Measurements from ENCODE around the gene IL1B.

IL1B gene

DNA sequence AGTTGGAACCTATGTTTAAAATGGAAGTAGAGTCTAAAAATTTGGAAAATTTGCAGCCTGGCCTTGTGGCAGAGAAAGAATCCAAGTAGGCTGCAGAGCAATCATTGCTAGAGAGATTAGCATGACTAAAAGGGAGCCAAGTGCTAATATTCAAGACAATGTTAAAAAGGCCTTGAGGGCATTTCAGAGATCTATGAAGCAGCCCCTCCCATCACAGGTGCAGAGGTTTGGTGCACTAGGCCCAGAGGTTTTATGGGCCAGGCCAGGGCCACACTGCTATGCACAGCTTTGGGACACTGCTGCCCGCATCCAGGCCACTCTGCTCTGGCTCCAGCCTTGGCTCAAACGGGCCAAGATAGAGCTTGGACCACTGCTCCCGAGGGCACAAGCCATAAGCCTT is 45.6 kb downstream of the IL1B start:
- H3K4me1 ChIP-seq (ENCODE audit: insufficient read depth, poor library complexity, severe bottlenecking), result peaks cover 54% of the 10 kb centered on the region
- H3K36me3 ChIP-seq (ENCODE audit: low read depth), result no peaks in the 10 kb centered on the region
- H3K27me3 ChIP-seq (ENCODE audit: insufficient read depth, poor library complexity, severe bottlenecking), result no peaks in the 10 kb centered on the region
- TF ChIP-seq, protein P1, sequence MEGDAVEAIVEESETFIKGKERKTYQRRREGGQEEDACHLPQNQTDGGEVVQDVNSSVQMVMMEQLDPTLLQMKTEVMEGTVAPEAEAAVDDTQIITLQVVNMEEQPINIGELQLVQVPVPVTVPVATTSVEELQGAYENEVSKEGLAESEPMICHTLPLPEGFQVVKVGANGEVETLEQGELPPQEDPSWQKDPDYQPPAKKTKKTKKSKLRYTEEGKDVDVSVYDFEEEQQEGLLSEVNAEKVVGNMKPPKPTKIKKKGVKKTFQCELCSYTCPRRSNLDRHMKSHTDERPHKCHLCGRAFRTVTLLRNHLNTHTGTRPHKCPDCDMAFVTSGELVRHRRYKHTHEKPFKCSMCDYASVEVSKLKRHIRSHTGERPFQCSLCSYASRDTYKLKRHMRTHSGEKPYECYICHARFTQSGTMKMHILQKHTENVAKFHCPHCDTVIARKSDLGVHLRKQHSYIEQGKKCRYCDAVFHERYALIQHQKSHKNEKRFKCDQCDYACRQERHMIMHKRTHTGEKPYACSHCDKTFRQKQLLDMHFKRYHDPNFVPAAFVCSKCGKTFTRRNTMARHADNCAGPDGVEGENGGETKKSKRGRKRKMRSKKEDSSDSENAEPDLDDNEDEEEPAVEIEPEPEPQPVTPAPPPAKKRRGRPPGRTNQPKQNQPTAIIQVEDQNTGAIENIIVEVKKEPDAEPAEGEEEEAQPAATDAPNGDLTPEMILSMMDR (IDR thresholded peaks at IDR 0.05; ENCODE audit: poor library complexity, severe bottlenecking), result no peak
- ATAC-seq (ENCODE audit: low read depth) (no peak), DNase-seq (ENCODE audit: low spot score) (no peak)
- H3K4me3 ChIP-seq (ENCODE audit: severe bottlenecking), result no peak overlapping the region
- H3K27ac ChIP-seq (ENCODE audit: poor library complexity, severe bottlenecking), result peak overlapping the region; percentile 99
- H3K9me3 ChIP-seq (ENCODE audit: severe bottlenecking), result no peaks in the 10 kb centered on the region

DNA sequence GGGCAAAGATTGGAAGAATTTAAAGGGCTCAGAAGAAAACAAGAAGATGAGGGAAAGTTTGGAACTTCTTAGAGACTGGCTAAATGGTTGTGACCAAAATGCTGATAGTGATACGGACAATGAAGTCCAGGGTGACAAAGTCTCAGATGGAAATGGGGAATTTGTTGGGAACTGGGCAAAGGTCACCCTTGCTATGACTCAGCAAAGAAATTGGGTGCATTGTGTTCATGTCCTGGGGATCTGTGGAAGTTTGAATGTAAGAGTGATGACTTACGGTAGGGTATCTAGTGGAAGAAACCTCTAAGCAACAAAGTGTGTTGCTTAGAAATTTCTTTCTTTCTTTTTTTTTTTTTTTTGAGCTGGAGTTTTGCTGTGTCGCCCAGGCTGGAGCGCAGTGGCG is 46.3 kb downstream of the IL1B start:
- Histone ChIP-seq H3K27me3 (ENCODE audit: insufficient read depth, poor library complexity, severe bottlenecking) (no peaks in the 10 kb centered on the region), H3K4me1 (ENCODE audit: insufficient read depth, poor library complexity, severe bottlenecking) (peaks cover 53% of the 10 kb centered on the region), H3K36me3 (ENCODE audit: low read depth) (no peaks in the 10 kb centered on the region), H3K9me3 (ENCODE audit: severe bottlenecking) (no peaks in the 10 kb centered on the region), H3K4me3 (ENCODE audit: severe bottlenecking) (no peak overlapping the region), H3K27ac (ENCODE audit: poor library complexity, severe bottlenecking) (peak overlapping the region; percentile 99)
- ATAC-seq (ENCODE audit: low read depth) (no peak), DNase-seq (ENCODE audit: low spot score) (no peak)
- TF ChIP-seq, protein P1 (IDR thresholded peaks at IDR 0.05; ENCODE audit: poor library complexity, severe bottlenecking), result no peak

DNA sequence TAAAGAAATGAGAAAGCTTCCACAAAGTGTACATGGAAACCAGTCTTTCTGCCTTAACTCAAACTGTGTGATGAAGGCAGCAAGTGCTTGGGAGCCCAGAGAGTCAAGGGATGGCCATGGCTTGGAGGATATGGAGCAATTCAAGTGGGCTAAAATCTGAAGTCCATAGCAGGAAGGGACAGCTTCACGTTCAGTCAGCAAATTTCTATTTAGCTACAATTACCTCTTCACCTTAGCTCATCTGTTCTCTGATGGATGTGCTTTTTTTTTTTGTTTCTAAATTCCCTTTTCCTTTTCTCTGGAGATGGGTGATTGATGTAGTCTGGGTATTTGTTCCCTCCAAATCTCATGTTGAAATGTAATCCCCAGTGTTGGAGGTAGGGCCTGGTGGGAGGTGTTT is 47.4 kb downstream of the IL1B start:
- peaks cover under 1% of the 10 kb centered on the region; the same call in 1 of the 2 replicates for H3K36me3 ChIP-seq (ENCODE audit: low read depth)
- TF ChIP-seq, protein P1 (IDR thresholded peaks at IDR 0.05; ENCODE audit: poor library complexity, severe bottlenecking), result no peak
- DNase-seq (ENCODE audit: low spot score) (no peak), ATAC-seq (ENCODE audit: low read depth) (no peak)
- no peak overlapping the region for H3K4me3 ChIP-seq (ENCODE audit: severe bottlenecking)
- no peak overlapping the region for H3K27ac ChIP-seq (ENCODE audit: poor library complexity, severe bottlenecking)
- H3K4me1 ChIP-seq (ENCODE audit: insufficient read depth, poor library complexity, severe bottlenecking), result peaks cover 53% of the 10 kb centered on the region
- no peaks in the 10 kb centered on the region for H3K27me3 ChIP-seq (ENCODE audit: insufficient read depth, poor library complexity, severe bottlenecking)
- H3K9me3 ChIP-seq (ENCODE audit: severe bottlenecking), result no peaks in the 10 kb centered on the region

DNA sequence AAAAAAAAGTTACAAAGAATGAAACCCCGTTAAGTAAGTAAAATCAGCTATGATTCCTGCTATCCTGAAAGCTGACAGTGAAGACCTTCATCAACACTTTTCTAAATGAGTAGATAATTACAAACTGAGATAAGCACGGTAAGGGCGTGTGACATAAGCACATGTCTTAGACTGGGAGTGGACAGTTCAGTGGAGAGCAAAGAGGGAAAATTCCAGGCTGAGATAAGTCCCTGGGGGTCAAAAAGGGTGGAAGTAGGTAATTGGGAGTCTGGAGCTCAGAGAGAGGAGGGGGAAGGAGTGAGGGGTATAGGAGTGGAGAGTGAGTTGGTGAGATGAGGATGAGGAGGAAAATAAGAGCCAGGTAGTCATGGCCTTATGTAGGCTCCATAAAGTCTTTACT is 47.9 kb downstream of the IL1B start:
- ATAC-seq (ENCODE audit: low read depth), result no peak
- Histone ChIP-seq H3K9me3 (ENCODE audit: severe bottlenecking) (no peaks in the 10 kb centered on the region), H3K4me1 (ENCODE audit: insufficient read depth, poor library complexity, severe bottlenecking) (peaks cover 47% of the 10 kb centered on the region), H3K36me3 (ENCODE audit: low read depth) (peaks cover 5% of the 10 kb centered on the region), H3K4me3 (ENCODE audit: severe bottlenecking) (no peak overlapping the region), H3K27me3 (ENCODE audit: insufficient read depth, poor library complexity, severe bottlenecking) (no peaks in the 10 kb centered on the region), H3K27ac (ENCODE audit: poor library complexity, severe bottlenecking) (peak overlapping the region; percentile 87)
- TF ChIP-seq, protein P1 (IDR thresholded peaks at IDR 0.05; ENCODE audit: poor library complexity, severe bottlenecking), result no peak
- DNase-seq (ENCODE audit: low spot score), result no peak

DNA sequence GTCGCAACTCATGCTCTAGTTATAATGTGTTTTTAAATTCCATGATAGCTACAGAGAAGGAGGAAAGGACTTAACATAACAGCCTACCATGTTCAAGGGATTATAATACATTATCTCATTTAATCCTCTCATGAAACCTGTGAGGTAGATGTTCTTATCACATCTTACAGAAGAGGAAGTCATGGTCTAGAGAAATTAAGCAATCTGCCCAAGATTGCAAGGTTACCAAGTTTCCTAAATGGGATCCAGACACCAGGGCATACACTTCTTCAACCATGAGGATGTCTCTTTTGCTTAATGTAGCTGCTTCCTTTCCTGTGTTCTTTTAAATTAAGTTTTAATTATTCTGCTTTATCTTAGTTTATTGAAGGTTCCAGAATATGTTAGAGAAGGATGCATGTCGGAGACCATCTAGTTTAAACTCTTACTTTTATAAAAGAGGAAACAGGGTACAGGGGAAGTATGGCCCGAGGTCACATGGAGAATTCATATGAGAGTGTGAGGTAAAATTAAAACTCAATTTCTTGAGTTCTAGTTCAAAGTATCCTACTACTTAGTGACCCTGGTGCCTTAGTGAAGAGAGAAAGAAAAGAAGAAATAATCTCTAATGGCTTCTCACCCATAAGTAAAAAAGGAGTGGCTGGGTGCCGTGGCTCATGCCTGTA is 48.7 kb downstream of the IL1B start:
- no peak for DNase-seq (ENCODE audit: low spot score)
- TF ChIP-seq, protein P1 (IDR thresholded peaks at IDR 0.05; ENCODE audit: poor library complexity, severe bottlenecking), result no peak
- no peak for ATAC-seq (ENCODE audit: low read depth)
- Histone ChIP-seq H3K4me1 (ENCODE audit: insufficient read depth, poor library complexity, severe bottlenecking) (peaks cover 42% of the 10 kb centered on the region), H3K27ac (ENCODE audit: poor library complexity, severe bottlenecking) (peak overlapping the region; percentile 87), H3K27me3 (ENCODE audit: insufficient read depth, poor library complexity, severe bottlenecking) (no peaks in the 10 kb centered on the region), H3K4me3 (ENCODE audit: severe bottlenecking) (no peak overlapping the region), H3K9me3 (ENCODE audit: severe bottlenecking) (no peaks in the 10 kb centered on the region), H3K36me3 (ENCODE audit: low read depth) (peaks cover 13% of the 10 kb centered on the region)
